HG03378 (cell line): ENCODE results near the gene S1PR4.
"Not testable (repeated sequence)": the region's sequence is repeated elsewhere in the genome, so short reads cannot be mapped to it uniquely, and the experiment has no call there.

Experiments used
- ATAC-seq: cut with Tn5 transposase; IDR thresholded peaks from one replicate; pipeline ENCODE4 v1.9.1; 2021; ENCODE audit warnings: mild to moderate bottlenecking, moderate library complexity; ENCODE audit not compliant: unreplicated experiment

The S1PR4 gene

DNA sequence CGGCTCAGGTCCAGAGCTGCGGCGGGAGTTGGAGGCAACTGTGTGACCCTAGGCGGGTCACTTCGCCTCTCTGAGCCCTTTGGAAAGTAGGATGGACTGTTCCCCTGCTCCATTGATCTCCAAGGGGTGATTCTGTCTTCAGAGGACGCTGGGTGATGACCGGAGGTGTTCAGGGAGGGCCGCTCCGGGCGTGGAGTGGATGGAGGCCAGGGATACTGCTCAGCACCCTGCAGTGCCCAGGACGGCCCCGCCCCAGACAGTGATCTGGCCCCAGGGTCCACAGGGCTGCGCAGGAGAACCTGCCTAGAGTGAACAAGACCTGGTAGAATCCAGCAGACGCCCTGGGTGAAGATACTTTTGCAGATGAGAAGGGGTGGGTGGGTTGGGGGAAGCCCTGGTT, 14.1 kb downstream of the S1PR4 start:
- ATAC-seq, result no peak

DNA sequence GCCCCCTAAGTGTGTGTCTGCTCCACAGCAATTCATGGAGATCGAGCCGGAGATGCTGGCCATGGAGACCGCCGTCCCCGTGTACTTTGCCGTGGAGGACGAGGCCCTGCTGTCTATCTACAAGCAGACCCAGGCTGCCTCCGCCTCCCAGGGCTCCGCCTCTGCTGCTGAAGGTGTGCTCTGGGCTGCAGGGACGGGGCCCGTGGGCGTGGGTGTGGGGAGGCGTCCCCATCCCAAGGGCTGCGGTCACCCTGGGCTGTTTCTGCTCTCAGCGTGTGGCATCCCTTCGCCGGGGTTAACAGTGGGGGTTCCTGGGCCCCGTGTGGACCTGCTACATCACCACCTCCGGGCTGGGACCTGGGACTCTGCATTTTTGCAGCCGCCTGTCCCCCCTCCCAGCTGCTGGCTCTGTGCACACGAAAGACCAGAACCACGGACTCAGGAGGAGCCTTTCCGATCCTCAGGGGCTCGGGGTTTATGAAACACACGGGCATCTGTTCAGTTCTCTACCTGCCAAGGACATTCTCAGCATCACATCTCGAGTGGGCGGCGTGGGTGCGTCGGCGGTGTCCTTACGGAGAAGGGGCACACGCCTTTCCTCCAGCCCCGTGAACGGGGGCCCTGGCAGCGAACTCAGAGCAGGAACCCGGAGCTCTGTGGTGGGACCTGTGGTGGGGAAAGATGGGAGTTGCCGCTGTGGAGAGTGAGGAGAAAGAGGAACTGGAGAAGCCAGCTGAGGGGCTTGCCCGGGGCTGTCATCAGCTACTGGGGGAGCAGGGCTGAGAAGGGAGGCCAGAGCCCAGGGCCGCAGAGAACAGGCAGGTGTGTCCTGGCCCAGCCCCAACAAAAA, 14.9 kb downstream of the S1PR4 start:
- no peak for ATAC-seq

DNA sequence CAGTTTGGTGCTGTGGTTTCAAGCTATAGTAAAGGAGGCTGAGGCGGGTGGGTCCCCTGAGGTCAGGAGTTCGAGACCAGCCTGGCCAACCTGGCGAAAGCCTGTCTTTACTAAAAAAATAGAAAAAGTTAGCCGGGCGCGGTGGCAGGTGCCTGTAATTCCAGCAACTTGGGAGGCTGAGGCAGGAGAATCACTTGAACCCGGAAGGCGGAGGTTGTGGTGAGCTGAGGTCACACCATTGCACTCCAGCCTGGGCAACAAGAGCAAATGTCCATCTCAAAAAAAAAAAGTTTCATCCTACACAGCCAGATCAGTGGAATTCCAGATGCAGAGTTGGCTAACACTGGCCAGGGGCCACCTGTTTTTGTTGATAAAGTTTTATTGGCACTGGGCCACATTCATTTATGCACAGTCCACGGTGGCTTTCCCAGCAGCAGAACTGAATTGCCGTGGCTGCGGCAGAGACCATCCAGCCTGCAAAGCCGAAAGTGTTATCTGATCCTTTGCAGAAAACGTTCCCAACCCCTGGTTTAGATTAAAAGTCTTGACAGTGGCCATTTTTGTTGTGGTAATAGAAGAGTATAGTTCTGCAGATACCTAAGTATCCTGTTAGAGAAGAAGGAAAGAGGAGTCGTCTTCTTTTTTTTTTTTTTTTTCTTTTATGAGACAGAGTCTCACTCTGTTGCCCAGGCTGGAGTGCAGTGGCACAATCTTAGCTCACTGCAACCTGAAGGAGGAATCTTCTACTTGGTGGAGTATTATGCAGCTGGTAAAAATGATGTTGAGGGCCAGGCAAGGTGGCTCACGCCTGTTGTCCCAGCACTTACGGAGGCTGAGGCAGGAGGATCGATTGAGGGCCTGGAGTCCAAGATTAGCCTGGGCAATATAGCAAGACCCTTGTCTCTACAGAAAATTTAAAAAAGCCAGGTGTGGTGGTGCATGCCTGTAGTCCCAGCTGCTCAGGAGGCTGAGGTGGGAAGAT, 15.8 kb downstream of the S1PR4 start:
- ATAC-seq, result no peak

DNA sequence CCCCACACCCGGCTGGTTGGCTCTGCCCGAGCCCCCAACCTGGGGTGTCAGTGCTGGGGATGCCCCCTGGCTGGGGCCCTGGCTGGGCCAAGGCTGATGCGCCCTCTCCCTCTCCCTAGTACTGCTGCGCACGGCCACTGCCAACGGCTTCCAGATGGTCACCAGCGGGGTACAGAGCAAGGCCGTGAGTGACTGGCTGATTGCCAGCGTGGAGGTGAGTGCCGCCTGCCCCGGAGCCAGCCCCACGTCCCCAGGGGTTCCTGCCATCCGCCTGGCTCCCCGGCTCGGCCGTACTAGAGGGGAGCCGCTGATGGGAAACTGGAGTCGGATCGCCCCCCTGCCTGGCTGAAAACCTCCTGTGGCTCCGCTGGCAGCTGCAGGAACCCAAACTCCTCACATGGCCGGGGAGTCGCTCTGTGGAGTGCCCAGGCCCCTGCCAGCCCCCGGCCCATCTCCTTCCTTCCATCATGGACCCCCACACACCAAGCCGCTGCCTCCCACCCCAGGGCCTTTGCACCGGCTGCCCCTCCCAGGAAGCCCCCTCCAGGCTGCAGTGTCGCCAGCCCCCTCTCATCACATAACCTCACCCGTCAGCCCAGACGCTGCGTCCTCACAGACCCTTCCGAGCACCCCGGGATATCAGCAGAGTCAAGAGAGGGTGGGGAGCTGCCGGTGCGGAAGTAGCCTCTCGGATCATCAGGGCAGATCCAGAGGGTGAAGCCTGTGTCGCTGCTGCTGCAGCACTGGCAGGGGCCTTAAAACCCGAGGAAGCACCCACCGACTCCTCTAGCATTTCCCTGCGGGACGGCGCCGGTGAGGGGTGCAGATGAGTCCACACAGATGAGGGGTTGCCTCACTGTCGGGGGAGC, 17.7 kb downstream of the S1PR4 start:
- ATAC-seq, result no peak

DNA sequence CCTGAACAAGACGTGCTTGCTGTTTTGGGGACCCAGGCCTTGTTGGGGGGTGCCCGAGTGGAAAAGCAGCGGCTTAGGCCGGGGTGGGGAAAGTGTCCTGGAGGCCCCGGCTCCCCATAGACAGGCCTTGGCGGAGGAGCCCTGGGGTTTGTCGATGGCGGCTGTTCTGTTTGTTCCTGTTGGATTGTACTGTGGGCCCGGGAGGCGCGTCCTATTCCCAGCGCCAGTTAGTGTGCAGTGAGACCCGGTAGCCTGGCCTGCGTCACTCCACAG, 18.3 kb downstream of the S1PR4 start:
- no peak for ATAC-seq

DNA sequence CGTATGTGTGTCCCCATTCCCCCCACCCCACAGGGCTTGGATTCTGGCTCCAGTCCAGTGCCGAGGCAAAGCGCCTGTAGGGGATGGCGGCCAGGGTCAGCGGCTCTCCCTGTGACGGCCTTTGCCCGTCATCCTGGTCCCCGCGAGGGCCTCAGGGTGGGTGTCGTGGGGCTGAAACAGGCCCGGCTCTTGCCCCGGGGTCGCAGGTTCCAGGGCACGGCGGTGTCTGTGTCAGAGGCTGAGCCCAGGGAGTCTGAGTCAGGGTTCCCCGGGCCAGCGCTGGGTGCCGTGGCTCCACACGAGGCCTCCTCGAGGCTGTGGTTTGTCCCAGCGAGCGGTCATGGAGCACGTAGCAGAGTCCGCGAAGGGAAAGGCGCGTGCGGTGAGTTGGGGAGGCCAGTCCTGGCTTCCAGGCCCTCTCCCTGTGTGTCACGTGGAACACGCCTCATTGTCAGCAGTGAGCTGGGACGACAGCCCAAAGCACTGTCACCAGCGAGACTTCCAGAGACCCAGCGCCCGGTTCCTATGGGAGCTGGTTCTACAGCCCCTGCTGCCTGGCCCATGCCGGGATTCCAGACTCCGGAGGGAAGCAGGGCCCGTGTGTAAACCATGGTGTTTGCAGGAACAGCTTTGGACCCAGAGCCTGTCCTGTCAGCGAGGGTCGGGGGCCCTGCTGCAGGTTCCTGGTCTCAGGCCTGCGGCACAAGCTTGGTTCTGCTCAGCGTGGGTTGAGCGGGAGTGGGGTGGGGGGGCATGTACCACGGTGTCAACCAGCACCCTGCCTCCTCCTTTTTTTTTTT, 20.5 kb downstream of the S1PR4 start:
- ATAC-seq, result no peak

DNA sequence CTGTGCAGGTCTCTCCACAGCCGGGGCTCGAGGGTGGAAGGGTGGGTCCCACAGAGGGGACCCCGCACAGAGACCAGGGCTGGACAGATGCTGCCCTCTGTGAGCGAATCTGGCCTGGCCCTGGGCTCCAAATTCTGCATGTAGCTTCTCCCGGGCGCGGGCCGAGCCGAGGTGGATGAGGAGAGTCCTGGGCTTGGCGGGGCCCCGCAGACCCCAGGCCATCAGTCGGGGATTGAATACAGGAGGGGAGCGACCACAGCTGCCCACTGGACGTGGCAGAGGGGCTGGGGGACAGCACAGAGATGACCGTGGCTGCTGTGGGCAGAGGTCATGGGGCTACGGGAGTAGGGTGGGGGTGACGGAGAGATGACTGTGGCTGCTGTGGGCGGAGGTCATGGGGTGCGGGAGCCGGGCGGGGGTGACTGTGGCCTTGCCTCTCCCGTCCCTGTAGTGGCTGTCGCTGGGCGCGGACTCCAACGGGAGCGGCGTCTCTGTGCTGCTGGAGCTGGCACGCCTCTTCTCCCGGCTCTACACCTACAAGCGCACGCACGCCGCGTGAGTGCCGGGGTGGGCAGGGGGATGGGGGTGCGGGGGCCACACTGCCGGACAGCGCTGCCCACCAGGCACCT, 22.6 kb downstream of the S1PR4 start:
- no peak for ATAC-seq

DNA sequence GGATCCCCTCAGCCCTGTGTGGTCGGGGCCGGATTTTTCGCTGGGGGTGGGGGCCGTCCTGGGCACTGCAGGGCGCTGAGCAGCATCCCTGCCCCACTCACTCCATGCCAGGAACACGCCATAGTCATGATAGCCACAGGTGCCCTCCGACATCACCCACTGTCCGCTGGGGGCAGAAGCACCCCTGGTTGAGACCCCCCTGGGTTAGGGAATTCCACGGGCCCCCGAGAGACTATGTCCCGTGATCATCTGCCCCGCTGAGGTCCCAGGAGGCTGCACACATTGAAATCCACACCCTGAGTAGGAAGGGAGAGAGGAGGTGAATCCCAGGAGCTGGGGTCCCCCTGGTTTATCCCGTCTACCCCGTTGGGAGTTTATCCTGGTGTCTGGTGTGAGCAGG, 23.3 kb downstream of the S1PR4 start:
- ATAC-seq, result no peak

DNA sequence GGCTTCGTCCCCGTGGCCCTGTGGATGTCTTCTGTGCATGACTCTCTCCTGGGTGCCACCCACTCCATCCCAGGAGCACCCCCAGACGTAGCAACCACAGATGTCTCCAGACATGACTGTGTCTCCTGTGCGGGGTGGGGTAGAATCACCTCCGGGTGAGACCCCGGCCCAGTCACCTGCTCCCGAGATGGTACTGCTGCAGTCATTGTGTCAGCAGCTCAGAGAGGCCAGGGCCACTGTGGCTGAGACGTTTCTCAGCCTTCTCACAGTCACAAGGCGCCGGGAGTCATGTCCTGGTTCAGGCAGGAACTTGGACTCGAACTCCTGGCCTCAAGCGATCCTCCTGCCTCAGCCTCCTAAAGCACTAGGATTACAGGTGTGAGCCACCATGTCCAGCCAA, 23.8 kb downstream of the S1PR4 start:
- no peak for ATAC-seq

DNA sequence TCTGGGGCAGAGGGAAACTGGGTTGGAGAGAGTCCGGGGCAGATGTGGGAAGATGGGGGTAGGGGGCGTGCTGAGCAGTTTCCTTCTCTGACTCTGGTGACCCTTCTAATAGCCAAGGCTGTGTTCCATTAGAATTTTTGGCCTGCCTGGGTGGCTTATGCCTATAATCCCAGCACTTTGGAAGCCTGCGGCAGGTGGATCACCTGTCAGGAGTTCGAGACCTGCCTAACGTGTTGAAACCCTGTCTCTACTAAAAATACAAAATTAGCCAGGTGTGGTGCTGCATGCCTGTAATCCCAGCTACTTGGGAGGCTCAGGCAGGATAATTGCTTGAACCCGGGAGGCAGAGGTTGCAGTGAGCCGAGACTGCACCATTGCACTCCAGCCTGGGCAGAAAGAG, 24.3 kb downstream of the S1PR4 start:
- ATAC-seq, result not testable (repeated sequence)

DNA sequence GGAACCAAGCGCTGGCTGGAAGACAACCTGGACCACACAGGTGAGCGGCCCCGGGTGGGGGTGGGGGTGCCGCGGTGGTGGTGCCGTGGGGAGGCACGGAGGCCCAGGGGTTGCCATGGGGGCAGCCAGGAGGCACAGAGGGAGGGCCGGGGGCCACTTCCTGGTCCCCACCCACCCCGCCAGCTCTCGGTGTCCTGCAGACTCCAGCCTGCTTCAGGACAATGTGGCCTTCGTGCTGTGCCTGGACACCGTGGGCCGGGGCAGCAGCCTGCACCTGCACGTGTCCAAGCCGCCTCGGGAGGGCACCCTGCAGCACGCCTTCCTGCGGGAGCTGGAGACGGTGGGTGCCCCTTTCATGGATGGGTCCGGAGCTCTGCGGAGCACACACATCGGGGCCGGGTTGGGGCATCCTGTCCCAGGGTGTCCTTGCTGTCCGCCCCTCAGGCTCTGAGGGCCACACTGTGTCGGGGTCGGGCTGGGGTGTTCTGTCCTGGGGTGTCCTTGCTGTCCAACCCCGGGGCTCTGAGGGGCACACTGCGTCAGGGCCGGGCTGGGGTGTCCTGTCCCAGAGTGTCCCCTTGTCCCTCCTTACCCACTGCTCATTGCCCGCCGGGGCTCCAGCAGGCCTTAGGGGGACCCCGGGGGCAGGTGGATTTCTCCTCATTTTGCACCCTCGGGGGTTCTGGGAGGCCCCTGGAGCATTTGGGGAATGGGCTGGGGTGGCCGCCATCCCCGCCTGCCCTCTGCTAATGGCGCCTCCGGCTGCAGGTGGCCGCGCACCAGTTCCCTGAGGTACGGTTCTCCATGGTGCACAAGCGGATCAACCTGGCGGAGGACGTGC, 25.5 kb downstream of the S1PR4 start:
- no peak for ATAC-seq

DNA sequence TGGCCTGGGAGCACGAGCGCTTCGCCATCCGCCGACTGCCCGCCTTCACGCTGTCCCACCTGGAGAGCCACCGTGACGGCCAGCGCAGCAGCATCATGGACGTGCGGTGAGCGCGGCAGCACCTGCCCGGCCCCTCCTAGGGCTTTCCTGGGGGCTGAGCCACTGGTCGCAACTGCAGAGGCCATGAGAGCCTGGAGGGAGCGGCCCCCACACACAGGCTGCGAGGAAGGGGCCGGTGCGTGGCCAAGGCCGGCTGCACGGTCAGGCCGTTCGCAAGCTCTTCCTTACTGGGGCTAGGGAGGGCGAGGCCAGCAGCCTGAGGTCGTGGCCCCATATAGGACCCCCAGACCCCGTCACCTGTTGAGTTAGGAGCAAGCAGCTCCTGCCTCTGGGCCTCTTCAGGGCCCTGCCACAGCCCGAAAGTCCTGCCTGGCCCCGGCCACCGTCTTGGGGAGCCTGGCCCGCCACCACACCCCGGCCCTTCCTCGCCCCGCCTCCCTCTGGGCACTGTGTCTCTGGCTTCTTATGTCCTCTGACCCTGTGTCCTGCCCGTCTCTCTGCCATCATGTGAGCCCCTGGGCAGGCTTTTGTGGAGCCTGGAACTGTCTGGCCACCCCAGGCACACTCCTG, 26.2 kb downstream of the S1PR4 start:
- ATAC-seq, result no peak

DNA sequence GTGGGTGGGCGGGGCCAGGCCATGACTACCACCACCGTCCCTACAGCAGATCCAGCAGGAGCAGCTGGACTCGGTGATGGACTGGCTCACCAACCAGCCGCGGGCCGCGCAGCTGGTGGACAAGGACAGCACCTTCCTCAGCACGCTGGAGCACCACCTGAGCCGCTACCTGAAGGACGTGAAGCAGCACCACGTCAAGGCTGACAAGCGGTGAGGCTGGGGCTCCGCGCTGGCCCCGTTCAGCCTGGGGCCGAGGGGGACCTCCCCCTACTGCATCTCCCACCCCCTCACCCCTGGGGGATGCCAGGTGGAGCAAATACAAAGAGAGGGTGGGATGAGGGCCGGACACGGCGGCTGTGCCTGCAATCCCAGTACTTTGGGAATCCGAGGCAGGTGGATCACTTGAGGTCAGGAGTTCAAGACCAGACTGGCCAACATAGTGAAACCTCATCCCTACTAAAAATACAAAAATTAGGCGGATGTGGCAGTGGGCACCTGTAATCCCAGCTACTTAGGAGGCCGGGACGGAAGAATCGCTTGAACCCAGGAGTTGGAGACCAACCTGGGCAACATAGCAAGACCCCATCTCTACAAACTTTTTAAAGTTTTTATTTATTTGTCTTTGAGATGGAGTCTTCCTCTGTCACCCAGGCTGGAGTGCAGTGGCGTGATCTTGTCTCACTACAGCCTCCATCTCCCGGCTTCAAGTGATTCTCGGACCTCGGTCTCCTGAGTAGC, 27.8 kb downstream of the S1PR4 start:
- no peak for ATAC-seq

DNA sequence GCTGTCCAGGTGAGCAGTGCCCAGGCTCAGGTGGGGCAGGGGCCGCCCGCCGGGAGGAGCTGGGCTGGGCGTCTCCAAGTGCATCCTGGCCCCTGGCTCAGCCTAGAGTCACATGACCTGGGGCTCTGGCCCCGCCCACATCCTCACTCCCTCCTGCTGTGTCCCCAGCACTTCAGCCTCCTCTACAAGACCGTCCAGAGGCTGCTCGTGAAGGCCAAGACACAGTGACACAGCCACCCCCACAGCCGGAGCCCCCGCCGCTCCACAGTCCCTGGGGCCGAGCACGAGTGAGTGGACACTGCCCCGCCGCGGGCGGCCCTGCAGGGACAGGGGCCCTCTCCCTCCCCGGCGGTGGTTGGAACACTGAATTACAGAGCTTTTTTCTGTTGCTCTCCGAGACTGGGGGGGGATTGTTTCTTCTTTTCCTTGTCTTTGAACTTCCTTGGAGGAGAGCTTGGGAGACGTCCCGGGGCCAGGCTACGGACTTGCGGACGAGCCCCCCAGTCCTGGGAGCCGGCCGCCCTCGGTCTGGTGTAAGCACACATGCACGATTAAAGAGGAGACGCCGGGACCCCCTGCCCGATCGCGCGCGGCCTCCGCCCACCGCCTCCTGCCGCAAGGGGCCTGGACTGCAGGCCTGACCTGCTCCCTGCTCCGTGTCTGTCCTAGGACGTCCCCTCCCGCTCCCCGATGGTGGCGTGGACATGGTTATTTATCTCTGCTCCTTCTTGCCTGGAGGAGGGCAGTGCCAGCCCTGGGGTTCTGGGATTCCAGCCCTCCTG, 29.1 kb downstream of the S1PR4 start:
- ATAC-seq, result no peak

DNA sequence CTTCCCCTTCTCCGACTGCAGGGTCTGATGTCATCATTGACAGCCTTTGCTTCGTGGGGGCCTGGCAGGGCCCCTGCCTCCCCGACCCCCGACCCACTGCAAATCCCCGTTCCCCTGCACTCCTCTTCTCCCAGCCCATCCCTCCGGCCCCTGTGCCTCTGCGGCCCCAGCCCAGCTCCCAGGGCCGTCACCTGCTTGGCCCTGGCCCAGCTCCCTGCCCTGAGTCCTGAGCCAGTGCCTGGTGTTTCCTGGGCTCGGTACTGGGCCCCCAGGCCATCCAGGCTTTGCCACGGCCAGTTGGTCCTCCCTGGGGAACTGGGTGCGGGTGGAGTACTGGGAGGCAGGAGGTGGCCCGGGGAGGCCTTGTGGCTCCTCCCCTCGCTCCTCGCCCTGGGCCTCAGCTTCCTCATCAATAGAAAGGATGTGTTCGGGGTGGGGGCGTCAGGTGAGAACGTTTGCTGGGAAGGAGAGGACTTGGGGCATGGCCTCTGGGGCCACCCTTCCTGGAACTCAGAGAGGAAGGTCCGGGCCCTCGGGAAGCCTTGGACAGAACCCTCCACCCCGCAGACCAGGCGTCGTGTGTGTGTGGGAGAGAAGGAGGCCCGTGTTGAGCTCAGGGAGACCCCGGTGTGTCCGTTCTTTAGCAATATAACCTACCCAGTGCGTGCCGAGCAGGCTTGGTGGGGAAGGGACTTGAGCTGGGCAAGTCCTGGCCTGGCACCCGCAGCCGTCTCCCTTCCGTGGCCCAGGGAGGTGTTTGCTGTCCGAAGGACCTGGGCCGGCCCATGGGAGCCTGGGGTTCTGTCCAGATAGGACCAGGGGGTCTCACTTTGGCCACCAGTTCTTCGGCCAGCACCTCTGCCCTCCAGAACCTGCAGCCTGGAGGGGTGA, 30.0 kb downstream of the S1PR4 start:
- no peak for ATAC-seq

DNA sequence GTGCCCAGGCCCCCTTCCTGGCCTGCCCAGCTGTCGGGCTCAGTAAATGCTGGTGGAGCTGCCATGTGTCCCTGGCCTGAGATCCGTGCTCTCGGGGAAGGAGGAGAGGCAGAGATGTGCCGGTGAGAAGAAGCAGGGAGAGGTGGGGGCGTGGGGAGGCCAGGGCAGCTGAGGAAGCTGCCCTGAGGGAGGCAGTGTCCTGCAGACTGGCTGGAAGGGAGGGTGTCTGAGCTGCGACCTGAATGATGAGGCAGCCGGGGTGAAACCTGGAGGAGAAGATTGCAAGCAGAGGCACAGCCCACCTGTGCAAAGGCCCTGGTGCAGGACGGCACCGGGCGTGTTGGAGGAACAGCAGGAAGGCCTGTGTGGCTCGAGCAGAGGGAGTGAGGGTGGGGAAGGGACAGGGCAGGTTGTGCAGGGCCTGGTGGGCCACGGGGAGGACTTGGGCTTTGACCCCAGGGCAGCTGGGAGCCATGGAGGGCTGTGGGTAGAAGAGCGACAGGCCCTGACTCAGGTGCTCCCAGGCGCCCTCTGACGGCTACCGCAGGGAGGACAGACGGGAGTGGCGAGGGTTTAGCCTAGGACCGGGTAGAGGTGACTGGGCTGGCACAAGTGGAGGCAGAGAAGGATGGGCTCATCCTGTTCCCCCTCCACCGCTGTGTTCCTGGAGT, 31.9 kb downstream of the S1PR4 start:
- no peak for ATAC-seq
